ENCODE data around the gene GLG1.

The GLG1 gene

DNA sequence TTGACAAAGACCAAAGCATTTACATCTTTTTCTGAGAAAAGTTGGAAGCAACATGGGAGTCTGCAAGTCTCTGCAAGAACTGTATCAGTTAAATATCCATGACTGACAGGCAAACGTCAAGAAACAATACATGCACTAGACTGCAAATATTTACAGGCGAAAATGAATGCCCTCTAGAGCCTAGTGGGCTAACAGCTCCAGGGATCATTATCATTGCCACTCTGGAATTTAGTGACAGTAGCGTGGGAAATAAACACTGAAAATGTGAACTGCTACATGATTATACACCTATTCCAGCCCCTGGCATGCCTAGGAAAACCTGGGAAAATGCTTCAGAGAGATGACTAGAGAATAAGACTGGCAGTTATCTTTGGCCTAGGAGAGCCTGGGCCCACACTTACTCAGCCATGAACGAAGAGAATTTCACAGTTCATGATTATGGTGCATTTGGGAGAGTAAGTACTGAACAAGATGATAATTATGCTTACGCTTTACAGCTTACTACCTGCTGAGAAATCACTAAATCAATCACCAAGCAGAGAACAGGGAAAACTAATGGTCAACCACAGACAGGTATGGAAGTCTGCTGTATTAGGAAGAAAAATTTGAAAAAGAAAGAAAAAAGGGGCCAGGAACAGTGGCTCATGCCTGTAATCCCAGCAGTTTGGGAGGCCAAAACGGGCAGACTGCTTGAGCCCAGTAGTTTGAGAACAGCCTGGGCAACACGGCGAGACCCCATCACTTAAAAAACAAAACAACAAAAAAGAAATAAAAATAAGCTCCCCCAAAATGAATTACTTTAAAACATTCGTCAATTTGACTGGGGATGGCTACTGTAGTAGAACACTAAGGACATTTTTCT is 119.0 kb downstream of the GLG1 start:
- Histone ChIP-seq H3K4me2 (ENCODE audit: insufficient read depth, low read length) (no peak overlapping the region), H4K20me1 (ENCODE audit: insufficient read depth, low read length) (no peaks in the 10 kb centered on the region), H3K27me3 (ENCODE audit: insufficient read depth, low read length, poor library complexity) (no peaks in the 10 kb centered on the region), H2AFZ (ENCODE audit: low read depth, low read length) (no peak overlapping the region), H3K4me3 (ENCODE audit: low read depth in 1 of 2, low read length in 2 of 2) (no peak overlapping the region), H3K4me1 (ENCODE audit: insufficient read depth, low read length) (no peaks in the 10 kb centered on the region), H3K9me3 (ENCODE audit: insufficient read depth, low read length, severe bottlenecking) (no peaks in the 10 kb centered on the region), H3K9ac (ENCODE audit: low read depth, low read length) (no peak overlapping the region), H3K27ac (ENCODE audit: low read length) (no peak overlapping the region), H3K36me3 (ENCODE audit: insufficient read depth, low read length) (peaks cover 58% of the 10 kb centered on the region), H3K79me2 (ENCODE audit: insufficient read depth, low read length) (no peaks in the 10 kb centered on the region)
- no peak for DNase-seq
- no peak for ATAC-seq (ENCODE audit: insufficient read depth, low read depth)
- no peak for TF ChIP-seq EZH2 (IDR thresholded peaks at IDR 0.05; ENCODE audit: borderline replicate concordance, low read depth, low read length, severe bottlenecking)
- TF ChIP-seq, protein P1, sequence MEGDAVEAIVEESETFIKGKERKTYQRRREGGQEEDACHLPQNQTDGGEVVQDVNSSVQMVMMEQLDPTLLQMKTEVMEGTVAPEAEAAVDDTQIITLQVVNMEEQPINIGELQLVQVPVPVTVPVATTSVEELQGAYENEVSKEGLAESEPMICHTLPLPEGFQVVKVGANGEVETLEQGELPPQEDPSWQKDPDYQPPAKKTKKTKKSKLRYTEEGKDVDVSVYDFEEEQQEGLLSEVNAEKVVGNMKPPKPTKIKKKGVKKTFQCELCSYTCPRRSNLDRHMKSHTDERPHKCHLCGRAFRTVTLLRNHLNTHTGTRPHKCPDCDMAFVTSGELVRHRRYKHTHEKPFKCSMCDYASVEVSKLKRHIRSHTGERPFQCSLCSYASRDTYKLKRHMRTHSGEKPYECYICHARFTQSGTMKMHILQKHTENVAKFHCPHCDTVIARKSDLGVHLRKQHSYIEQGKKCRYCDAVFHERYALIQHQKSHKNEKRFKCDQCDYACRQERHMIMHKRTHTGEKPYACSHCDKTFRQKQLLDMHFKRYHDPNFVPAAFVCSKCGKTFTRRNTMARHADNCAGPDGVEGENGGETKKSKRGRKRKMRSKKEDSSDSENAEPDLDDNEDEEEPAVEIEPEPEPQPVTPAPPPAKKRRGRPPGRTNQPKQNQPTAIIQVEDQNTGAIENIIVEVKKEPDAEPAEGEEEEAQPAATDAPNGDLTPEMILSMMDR (IDR thresholded peaks at IDR 0.05; ENCODE audit: borderline replicate concordance, extremely low read depth, low read length, poor library complexity, severe bottlenecking) = no peak

DNA sequence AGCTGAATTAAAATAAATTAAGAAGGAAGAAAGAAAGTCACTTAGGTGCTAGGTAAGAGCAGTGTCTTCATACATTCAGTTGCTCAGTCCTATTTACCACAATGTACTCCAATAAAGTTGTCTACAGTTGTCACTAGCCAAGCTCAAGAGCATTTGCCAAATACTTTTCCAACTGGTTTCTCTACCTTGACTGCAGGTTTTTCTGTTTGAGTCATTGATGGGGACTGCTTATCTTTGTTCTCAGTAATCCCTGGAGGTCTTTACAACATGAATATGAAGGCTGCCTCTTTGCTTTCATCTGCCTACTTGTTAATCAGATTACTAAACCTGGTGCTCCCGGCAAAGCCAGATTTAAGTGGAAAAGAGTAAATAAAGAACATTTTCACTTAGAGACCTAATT is 121.0 kb downstream of the GLG1 start:
- no peak overlapping the region for H3K9ac ChIP-seq (ENCODE audit: low read depth, low read length)
- no peaks in the 10 kb centered on the region for H3K27me3 ChIP-seq (ENCODE audit: insufficient read depth, low read length, poor library complexity)
- H2AFZ ChIP-seq (ENCODE audit: low read depth, low read length) = no peak overlapping the region
- no peaks in the 10 kb centered on the region for H3K4me1 ChIP-seq (ENCODE audit: insufficient read depth, low read length)
- no peak for DNase-seq
- no peaks in the 10 kb centered on the region for H3K79me2 ChIP-seq (ENCODE audit: insufficient read depth, low read length)
- no peak overlapping the region for H3K4me2 ChIP-seq (ENCODE audit: insufficient read depth, low read length)
- H3K27ac ChIP-seq (ENCODE audit: low read length) = no peak overlapping the region
- no peak for ATAC-seq (ENCODE audit: insufficient read depth, low read depth)
- H4K20me1 ChIP-seq (ENCODE audit: insufficient read depth, low read length) = no peaks in the 10 kb centered on the region
- H3K9me3 ChIP-seq (ENCODE audit: insufficient read depth, low read length, severe bottlenecking) = no peaks in the 10 kb centered on the region
- peaks cover 54% of the 10 kb centered on the region for H3K36me3 ChIP-seq (ENCODE audit: insufficient read depth, low read length)
- no peak for TF ChIP-seq EZH2 (IDR thresholded peaks at IDR 0.05; ENCODE audit: borderline replicate concordance, low read depth, low read length, severe bottlenecking)
- TF ChIP-seq, protein P1 (IDR thresholded peaks at IDR 0.05; ENCODE audit: borderline replicate concordance, extremely low read depth, low read length, poor library complexity, severe bottlenecking) = no peak
- H3K4me3 ChIP-seq (ENCODE audit: low read depth in 1 of 2, low read length in 2 of 2) = no peak overlapping the region

DNA sequence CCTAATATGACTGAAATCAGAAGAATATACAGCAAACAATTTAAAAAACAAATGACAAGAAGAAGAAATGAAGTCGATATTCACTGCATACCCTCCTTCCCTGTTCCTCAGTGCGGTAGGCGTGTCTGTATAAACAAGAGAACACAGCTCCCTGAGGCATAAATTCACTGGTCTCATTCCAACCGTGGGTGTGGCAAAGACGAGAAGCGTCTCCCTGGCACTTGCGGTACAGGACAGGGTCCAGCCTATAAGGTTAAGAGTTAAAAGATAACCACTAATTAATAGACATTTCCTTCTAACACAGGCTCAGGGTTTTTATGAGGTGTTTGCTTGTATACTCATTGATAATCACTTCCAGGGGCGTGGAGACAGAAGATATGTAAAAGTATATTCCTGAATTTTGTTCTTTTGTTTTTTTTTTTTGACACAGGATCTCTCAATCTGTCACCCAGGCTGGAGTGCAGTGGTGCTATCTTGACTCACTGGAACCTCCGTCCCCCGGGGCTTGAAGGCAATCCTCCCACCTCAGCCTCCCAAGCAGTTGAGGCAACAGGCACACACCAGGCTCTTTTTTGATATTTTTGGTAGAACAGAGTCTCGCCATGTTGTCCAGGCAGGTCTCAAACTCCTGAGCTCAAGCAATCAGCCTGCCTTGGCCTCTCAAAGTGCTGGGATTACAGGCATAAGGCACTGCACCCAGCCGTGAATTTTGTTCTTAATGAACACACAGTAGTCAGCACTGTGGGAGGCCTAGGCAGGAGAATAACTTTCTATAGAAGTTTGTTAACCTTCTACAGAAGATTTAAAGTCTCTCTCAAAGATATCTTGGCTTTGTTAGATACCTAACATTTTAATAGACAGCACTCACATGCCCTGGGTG is 126.5 kb downstream of the GLG1 start:
- Histone ChIP-seq H3K36me3 (ENCODE audit: insufficient read depth, low read length) (peaks cover 58% of the 10 kb centered on the region), H4K20me1 (ENCODE audit: insufficient read depth, low read length) (0 out of 2 replicates have a peak, but pooled peaks cover 5% of the 10 kb centered on the region), H3K4me1 (ENCODE audit: insufficient read depth, low read length) (no peaks in the 10 kb centered on the region), H3K9ac (ENCODE audit: low read depth, low read length) (no peak overlapping the region), H3K27ac (ENCODE audit: low read length) (no peak overlapping the region), H3K79me2 (ENCODE audit: insufficient read depth, low read length) (no peaks in the 10 kb centered on the region), H3K9me3 (ENCODE audit: insufficient read depth, low read length, severe bottlenecking) (no peaks in the 10 kb centered on the region), H3K4me3 (ENCODE audit: low read depth in 1 of 2, low read length in 2 of 2) (no peak overlapping the region), H2AFZ (ENCODE audit: low read depth, low read length) (no peak overlapping the region), H3K4me2 (ENCODE audit: insufficient read depth, low read length) (no peak overlapping the region), H3K27me3 (ENCODE audit: insufficient read depth, low read length, poor library complexity) (no peaks in the 10 kb centered on the region)
- no peak for ATAC-seq (ENCODE audit: insufficient read depth, low read depth)
- no peak for DNase-seq
- TF ChIP-seq, protein P1 (IDR thresholded peaks at IDR 0.05; ENCODE audit: borderline replicate concordance, extremely low read depth, low read length, poor library complexity, severe bottlenecking) = no peak
- no peak for TF ChIP-seq EZH2 (IDR thresholded peaks at IDR 0.05; ENCODE audit: borderline replicate concordance, low read depth, low read length, severe bottlenecking)

Measured in DND-41 (cell line).